ENCODE measurements around the gene LRP1-AS.

The LRP1-AS gene

DNA sequence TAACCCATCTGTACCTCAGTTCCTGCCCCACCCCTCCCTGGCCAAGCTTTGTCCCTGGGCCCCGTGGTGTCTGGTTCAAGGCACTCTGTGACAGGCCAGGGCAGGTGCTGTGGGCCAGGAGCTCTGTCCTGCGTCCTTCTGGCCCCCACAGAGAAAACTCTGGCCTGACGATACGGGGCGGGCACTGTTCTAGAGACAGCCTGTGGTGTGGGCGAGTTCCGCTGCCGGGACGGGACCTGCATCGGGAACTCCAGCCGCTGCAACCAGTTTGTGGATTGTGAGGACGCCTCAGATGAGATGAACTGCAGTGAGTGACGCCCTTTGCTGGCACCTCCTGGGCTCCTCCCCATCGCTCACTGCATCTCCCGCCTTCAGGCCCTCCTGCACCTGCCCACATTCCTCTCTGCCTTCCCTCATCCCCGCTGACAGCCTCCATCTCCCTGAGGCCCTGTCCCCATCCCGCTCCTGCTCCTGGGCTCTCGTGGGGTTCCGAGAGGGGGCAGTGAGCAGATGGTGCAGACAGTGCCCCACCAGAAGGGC, 46.4 kb upstream of the LRP1-AS start:
- no peak overlapping the region for H3K4me3 ChIP-seq (ENCODE audit: low read length)
- TF ChIP-seq CTCF (conservative IDR thresholded peaks at IDR 0.05; ENCODE audit: low read depth, low read length), result no peak
- DNase-seq (ENCODE audit: low read depth), result no peak

- no peak for TF ChIP-seq CTCF (conservative IDR thresholded peaks at IDR 0.05; ENCODE audit: low read depth, low read length)
- no peak for DNase-seq (ENCODE audit: low read depth)
- no peak overlapping the region for H3K4me3 ChIP-seq (ENCODE audit: low read length)
Observed at GRCh38 chr12:57192920-57193319, 45.5 kb upstream of the LRP1-AS start.

- no peak for DNase-seq (ENCODE audit: low read depth)
- TF ChIP-seq CTCF (conservative IDR thresholded peaks at IDR 0.05; ENCODE audit: low read depth, low read length), result no peak
- H3K4me3 ChIP-seq (ENCODE audit: low read length), result no peak overlapping the region
Observed at GRCh38 chr12:57191410-57191809, 44.0 kb upstream of the LRP1-AS start.

- H3K4me3 ChIP-seq (ENCODE audit: low read length), result no peak overlapping the region
- no peak for DNase-seq (ENCODE audit: low read depth)
- TF ChIP-seq CTCF (conservative IDR thresholded peaks at IDR 0.05; ENCODE audit: low read depth, low read length), result no peak
Observed at GRCh38 chr12:57190821-57191220, 43.4 kb upstream of the LRP1-AS start.

DNA sequence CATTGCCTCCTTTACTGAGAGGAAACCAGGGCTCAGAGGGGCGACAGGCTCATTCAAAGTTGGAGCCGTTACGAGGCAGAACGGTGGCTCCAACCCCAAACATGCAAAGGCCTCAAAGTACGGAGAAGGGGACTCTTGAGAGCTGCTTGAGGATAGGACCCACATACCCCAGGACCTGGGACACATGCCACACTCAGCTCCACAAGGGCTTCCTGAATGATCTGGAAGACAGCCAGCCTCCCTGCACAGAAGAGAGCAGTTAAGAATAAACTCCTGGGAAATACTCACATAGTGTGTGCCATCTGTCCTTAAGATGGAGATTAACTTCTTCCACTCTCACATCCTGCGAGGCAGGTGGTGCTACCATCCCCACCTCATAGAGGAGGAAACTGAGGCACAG, 42.6 kb upstream of the LRP1-AS start:
- TF ChIP-seq CTCF (conservative IDR thresholded peaks at IDR 0.05; ENCODE audit: low read depth, low read length), result no peak
- no peak for DNase-seq (ENCODE audit: low read depth)
- H3K4me3 ChIP-seq (ENCODE audit: low read length), result no peak overlapping the region

DNA sequence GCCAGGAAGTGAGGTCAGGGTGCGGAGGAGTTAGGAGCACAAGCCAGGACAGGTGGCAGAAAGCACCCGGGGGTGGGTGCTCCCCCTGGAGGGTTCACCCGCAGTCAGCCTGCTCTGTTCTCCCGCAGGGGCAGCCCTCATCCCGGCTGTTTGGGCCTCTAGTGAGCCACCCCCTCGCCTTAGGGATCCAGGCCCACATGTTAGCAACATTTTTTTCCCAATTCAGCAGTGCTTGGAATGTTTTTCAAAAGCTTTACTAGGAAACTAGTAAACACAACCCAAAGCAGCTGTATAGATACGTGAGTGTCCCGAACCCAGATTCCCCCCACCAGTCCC, 40.6 kb upstream of the LRP1-AS start:
- DNase-seq (ENCODE audit: low read depth), result no peak
- H3K4me3 ChIP-seq (ENCODE audit: low read length), result no peak overlapping the region
- no peak for TF ChIP-seq CTCF (conservative IDR thresholded peaks at IDR 0.05; ENCODE audit: low read depth, low read length)

GRCh38 chr12:57187222-57188089, 40.0 kb upstream of the LRP1-AS start:
- H3K4me3 ChIP-seq (ENCODE audit: low read length), result no peak overlapping the region
- no peak for DNase-seq (ENCODE audit: low read depth)
- no peak for TF ChIP-seq CTCF (conservative IDR thresholded peaks at IDR 0.05; ENCODE audit: low read depth, low read length)

Data from retinal pigment epithelial cell (primary cell).